ENCODE results near the gene TAMM41.
"Not testable (repeated sequence)": the region's sequence is repeated elsewhere in the genome, so short reads cannot be mapped to it uniquely, and the experiment has no call there.

Gene TAMM41

GRCh38 chr3:11814663-11815062 lies 32.0 kb downstream of the TAMM41 start:
- DNase-seq: no peak

GRCh38 chr3:11810276-11810675 lies 36.4 kb downstream of the TAMM41 start:
- DNase-seq: peak; percentile 62

GRCh38 chr3:11808231-11808630 lies 38.5 kb downstream of the TAMM41 start:
- no peak for DNase-seq

GRCh38 chr3:11807686-11808085 lies 39.0 kb downstream of the TAMM41 start:
- DNase-seq: peak; percentile 21

- DNase-seq: no peak
Observed at GRCh38 chr3:11805716-11806115, 41.0 kb downstream of the TAMM41 start.

GRCh38 chr3:11803977-11804892 lies 42.5 kb downstream of the TAMM41 start:
- DNase-seq: peak; percentile 68

GRCh38 chr3:11799791-11800190 lies 46.9 kb downstream of the TAMM41 start:
- DNase-seq: no peak

GRCh38 chr3:11794927-11795326 lies 51.8 kb downstream of the TAMM41 start:
- DNase-seq: no peak

GRCh38 chr3:11791339-11792200 lies 55.1 kb downstream of the TAMM41 start:
- no peak for DNase-seq

GRCh38 chr3:11789412-11789811 lies 57.3 kb downstream of the TAMM41 start:
- DNase-seq: no peak

GRCh38 chr3:11784971-11785377 lies 61.7 kb downstream of the TAMM41 start:
- no peak for DNase-seq

- DNase-seq: no peak
Observed at GRCh38 chr3:11780341-11780740, 66.3 kb downstream of the TAMM41 start.

- peak; percentile 59 for DNase-seq
Observed at GRCh38 chr3:11779626-11780025, 67.1 kb downstream of the TAMM41 start.

- no peak for DNase-seq
Observed at GRCh38 chr3:11778248-11778647, 68.4 kb downstream of the TAMM41 start.

- no peak for DNase-seq
Observed at GRCh38 chr3:11776346-11776745, 70.3 kb downstream of the TAMM41 start.

- no peak for DNase-seq
Observed at GRCh38 chr3:11775493-11775892, 71.2 kb downstream of the TAMM41 start.

- DNase-seq: peak; percentile 47
Observed at GRCh38 chr3:11774296-11774877, 72.3 kb downstream of the TAMM41 start.

GRCh38 chr3:11771931-11772330 lies 74.8 kb downstream of the TAMM41 start:
- DNase-seq: not testable (repeated sequence)

GRCh38 chr3:11770477-11771391 lies 76.0 kb downstream of the TAMM41 start:
- DNase-seq: peak; percentile 74

GRCh38 chr3:11769704-11770476 lies 76.8 kb downstream of the TAMM41 start:
- no peak for DNase-seq

- DNase-seq: no peak
Observed at GRCh38 chr3:11768604-11769003, 78.1 kb downstream of the TAMM41 start.

Measured in fibroblast of skin of scalp (primary cell).